AG09309 (cell line): ENCODE measurements around the gene CEP55.

Experiments used
- DNase-seq: peaks from one replicate; pipeline ENCODE4 v3.0.0-alpha.2; 2010; ENCODE audit warnings: low read depth
- H3K4me3 ChIP-seq: 2 replicates; pipeline ENCODE4 v1.5.1; 2011; ENCODE audit warnings: mild to moderate bottlenecking, low read depth, low read length, moderate library complexity; ENCODE audit not compliant: control insufficient read depth
- CTCF ChIP-seq: IDR thresholded peaks from 2 replicates; pipeline ENCODE4 v1.5.1; 2011; ENCODE audit warnings: mild to moderate bottlenecking, low read depth, low read length, inconsistent platforms; ENCODE audit not compliant: insufficient read depth, control insufficient read depth; ENCODE audit errors: missing control alignments

Gene CEP55

DNA sequence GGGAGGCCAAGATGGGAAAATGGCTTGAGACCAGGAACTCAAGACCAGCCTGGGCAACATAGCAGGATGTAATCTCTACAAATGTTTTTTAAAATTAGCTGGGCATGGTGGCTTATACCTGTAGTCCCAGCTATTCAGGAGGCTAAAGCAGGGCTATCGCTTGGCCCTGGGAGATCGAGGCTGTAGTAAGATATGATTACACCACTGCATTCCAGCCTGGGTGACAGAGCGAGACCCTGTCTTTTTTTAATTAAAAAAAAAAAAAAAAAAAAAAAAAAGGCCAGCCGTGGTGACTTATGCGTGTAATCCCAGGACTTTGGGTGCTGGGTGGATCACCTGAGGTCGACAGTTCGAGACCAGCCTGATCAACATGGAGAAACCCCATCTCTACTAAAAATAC lies 41.7 kb upstream of the CEP55 start:
- no peak for DNase-seq
- TF ChIP-seq CTCF = no peak
- no peak overlapping the region for H3K4me3 ChIP-seq

DNA sequence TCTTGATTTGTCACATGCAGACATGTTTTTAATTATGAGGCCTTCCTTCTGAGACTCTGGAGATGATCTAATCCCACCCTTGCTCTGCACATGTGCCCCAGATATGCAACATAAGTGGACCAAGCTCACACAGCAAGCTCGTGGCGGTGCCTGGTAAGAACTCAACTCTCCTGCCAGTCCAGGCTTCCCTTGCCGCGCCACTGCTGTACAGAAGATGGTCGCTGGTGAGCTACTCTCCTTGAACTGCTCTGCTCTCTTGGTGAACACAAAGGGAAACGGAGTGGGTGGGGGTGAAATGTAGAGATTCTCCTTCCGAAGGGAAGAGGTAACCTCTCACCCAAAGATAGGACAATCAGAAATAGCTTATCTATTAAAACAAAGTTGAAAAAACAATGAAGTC lies 39.9 kb upstream of the CEP55 start:
- H3K4me3 ChIP-seq = no peak overlapping the region
- no peak for TF ChIP-seq CTCF
- DNase-seq = no peak

DNA sequence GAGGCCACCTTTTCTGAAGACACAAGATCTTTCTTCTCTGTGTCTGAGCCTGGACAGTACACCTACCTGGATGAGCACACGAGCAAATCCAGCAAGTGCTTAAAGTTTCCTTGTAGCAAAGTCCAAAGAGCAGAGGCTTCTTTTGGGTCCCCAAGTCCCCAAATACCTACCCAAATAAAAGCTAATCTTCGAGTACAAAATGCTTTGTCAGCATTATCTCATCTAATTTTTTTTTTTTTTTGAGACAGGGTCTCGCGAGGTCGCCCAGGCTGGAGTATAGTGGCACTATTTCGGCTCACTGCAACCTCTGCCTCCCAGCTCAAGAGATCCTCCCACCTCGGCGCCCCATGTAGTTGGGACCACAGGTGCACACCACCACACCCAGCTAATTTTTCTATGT lies 38.9 kb upstream of the CEP55 start:
- no peak overlapping the region for H3K4me3 ChIP-seq
- TF ChIP-seq CTCF = no peak
- no peak for DNase-seq

DNA sequence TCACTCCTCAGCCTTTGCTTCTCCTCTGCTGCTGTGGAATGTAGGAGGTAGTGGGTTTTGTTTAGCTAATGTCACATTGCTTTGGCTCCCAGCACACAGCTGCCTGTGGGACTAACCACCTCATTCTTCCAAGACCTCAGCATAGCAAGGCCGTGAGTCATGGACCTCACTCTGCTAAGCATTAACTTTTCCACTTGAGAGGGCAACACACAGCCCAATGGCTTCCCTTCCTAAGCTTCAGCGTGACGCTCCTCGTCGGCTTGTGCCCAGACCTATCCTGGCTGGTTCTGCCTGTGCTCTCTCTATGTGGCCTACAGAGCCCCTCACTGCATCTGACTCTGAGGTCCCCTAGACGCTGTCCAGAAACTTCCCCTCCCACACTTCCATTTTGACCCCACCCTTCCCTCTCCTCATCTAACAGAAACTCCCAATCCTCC lies 37.6 kb upstream of the CEP55 start:
- peak; percentile 99 for DNase-seq
- no peak for TF ChIP-seq CTCF
- H3K4me3 ChIP-seq = no peak overlapping the region

GRCh38 chr10:93459466-93459865 lies 36.9 kb upstream of the CEP55 start:
- H3K4me3 ChIP-seq = no peak overlapping the region

DNA sequence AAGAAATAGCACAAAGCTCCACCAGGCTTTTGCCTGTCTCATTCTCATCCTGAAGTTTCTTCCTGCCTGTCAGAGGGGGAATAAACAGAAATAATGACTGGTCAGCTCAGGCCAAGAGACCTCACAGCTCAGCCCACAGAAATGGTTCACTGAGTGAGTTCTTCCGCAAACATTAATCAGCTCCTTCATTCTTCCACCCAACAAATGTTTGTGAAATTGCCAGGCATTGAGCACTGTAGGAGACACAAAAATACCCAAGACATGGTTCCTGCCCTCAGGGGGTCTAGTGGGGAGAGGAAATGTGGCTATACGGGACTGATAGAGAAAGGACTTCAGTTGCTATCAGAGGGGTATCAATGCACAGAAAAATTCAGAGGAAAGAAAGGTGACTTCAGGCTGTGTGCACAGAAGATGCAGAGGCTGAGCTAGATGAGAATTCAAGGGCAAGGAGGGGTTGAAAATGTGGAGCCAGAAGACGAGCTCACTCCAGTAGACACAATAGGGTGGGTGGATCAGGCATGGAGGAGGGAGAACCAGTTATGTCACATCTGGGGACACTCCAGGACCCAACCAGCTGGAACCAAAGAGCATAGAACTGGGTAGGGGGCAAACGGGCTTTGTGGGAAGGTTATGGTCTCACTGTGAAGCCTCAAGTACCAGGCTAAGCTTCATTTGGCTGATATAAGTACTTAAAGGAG lies 35.2 kb upstream of the CEP55 start:
- TF ChIP-seq CTCF = no peak
- no peak for DNase-seq
- H3K4me3 ChIP-seq = no peak overlapping the region

More at GRCh38 chr10:93459466-93459865, 36.9 kb upstream of the CEP55 start:
- TF ChIP-seq CTCF = no peak
- no peak for DNase-seq
